BE2C (cell line): ENCODE data around the gene HS6ST2.

Experiments
- DNase-seq: peaks from one replicate; pipeline ENCODE4 v3.0.0-alpha.2; 2020
- H3K27me3 ChIP-seq: fragments of 250-450 bp; sonication (Bioruptor Pico); 2 replicates; pipeline ENCODE4 v1.5.1; 2020; ENCODE audit warnings: mild to moderate bottlenecking
- H3K36me3 ChIP-seq: fragments of 250-450 bp; sonication (Bioruptor Pico); 2 replicates; pipeline ENCODE4 v1.5.1; 2020; ENCODE audit warnings: mild to moderate bottlenecking
- H3K4me1 ChIP-seq: fragments of 250-450 bp; sonication (Bioruptor Pico); 2 replicates; pipeline ENCODE4 v1.5.1; 2020
- H3K4me3 ChIP-seq: 2 replicates; pipeline ENCODE4 v1.5.1; 2011; ENCODE audit warnings: low read depth, low read length
- H3K9me3 ChIP-seq: fragments of 250-450 bp; sonication (Bioruptor Pico); 2 replicates; pipeline ENCODE4 v1.5.1; 2020
- TF ChIP-seq, protein P1 (sequence below): IDR thresholded peaks from 2 replicates; pipeline ENCODE4 v1.5.1; 2012; ENCODE audit warnings: mild to moderate bottlenecking, low read depth, low read length

HS6ST2 gene

DNA sequence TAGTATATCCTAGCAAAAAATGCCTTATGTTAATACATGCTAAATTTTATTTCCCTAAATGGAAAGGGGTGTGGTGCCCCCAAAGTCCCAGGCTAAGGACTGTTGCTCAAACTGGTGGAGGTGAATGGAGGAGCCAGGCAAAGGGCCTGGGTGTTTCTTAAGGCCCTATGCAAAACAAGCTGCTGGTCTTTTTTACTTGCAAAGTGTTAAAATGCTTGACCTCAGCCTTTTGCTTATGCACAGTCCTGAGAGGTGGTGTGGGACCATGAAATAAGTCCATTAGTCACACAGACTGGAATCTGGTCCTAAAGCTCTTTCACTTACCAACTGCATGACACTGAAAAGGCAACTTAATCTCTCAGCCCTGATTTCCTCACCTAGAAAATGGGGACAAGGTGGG lies 246.1 kb downstream of the HS6ST2 start:
- H3K4me1 ChIP-seq = no peaks in the 10 kb centered on the region
- H3K4me3 ChIP-seq = no peak overlapping the region
- TF ChIP-seq, protein P1, sequence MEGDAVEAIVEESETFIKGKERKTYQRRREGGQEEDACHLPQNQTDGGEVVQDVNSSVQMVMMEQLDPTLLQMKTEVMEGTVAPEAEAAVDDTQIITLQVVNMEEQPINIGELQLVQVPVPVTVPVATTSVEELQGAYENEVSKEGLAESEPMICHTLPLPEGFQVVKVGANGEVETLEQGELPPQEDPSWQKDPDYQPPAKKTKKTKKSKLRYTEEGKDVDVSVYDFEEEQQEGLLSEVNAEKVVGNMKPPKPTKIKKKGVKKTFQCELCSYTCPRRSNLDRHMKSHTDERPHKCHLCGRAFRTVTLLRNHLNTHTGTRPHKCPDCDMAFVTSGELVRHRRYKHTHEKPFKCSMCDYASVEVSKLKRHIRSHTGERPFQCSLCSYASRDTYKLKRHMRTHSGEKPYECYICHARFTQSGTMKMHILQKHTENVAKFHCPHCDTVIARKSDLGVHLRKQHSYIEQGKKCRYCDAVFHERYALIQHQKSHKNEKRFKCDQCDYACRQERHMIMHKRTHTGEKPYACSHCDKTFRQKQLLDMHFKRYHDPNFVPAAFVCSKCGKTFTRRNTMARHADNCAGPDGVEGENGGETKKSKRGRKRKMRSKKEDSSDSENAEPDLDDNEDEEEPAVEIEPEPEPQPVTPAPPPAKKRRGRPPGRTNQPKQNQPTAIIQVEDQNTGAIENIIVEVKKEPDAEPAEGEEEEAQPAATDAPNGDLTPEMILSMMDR = no peak
- H3K27me3 ChIP-seq = no peaks in the 10 kb centered on the region
- no peak for DNase-seq
- H3K9me3 ChIP-seq = no peaks in the 10 kb centered on the region
- no peaks in the 10 kb centered on the region for H3K36me3 ChIP-seq

DNA sequence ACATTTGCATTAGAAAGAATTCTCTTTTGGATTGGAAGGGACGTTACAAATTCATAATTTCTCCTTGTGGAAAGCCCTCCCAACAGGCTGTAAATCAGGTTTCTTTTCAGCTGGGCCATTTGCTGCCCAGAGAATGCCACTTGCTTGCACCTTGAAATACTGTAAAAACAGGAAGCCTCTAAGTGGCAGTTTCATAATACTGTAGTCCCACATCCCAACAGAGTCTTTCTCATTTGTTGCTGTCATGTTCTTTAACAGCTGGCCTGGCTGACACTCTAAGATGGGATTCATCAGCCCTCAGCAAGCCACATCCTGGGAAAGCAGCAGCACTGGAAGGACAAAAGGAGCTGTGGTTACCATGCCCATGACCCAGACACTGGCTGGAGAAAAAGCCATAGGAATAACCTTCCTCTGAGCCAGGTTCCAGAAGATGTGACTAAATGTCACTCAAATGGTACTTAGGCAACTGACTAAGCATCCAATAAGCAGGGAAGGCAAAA lies 247.7 kb downstream of the HS6ST2 start:
- TF ChIP-seq, protein P1 = no peak
- H3K27me3 ChIP-seq = no peaks in the 10 kb centered on the region
- no peak for DNase-seq
- no peaks in the 10 kb centered on the region for H3K36me3 ChIP-seq
- no peaks in the 10 kb centered on the region for H3K4me1 ChIP-seq
- no peaks in the 10 kb centered on the region for H3K9me3 ChIP-seq
- H3K4me3 ChIP-seq = no peak overlapping the region

DNA sequence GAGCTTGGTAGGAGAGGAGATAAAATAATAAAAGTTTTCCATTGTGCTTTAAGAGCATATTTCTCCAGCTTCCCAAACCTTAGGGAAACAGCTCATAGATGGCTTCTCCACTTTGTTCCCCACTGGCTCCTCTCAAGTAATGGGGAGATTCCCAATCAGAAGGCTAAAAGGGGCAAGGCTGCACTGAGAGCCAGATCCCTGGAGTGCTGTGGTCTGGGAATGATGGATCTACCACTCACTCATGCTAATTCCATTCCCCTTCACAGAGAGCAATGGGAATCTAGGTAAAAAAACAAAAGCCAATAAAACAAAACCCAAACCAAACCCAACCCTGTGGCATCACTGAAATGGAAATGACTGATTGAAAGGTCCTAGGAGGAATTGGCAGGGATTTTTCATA lies 249.9 kb downstream of the HS6ST2 start:
- no peaks in the 10 kb centered on the region for H3K36me3 ChIP-seq
- TF ChIP-seq, protein P1 = no peak
- H3K4me3 ChIP-seq = no peak overlapping the region
- H3K9me3 ChIP-seq = no peaks in the 10 kb centered on the region
- no peaks in the 10 kb centered on the region for H3K27me3 ChIP-seq
- H3K4me1 ChIP-seq = no peaks in the 10 kb centered on the region
- no peak for DNase-seq

DNA sequence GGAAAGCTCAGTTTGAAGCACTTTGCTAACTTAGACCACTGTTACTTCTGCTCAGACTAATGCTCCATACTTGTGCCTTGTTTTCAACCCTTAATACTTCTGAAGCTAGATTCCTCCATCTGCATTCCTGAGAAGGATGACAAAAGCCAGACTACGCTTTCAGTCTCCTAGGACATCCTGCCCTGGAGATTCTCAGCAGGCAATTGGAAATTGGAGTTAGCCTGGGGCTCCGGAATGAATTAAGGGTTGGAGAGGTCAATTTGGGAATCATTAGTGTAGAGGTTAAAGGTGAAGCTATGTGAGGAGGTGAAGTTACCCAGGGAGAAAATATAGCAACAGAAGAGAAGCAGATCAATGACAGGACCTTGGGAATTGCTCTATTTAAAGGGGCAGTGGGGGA lies 253.7 kb downstream of the HS6ST2 start:
- Histone ChIP-seq H3K4me1 (no peaks in the 10 kb centered on the region), H3K27me3 (no peaks in the 10 kb centered on the region), H3K36me3 (no peaks in the 10 kb centered on the region), H3K4me3 (no peak overlapping the region), H3K9me3 (no peaks in the 10 kb centered on the region)
- TF ChIP-seq, protein P1 = no peak
- DNase-seq = no peak

DNA sequence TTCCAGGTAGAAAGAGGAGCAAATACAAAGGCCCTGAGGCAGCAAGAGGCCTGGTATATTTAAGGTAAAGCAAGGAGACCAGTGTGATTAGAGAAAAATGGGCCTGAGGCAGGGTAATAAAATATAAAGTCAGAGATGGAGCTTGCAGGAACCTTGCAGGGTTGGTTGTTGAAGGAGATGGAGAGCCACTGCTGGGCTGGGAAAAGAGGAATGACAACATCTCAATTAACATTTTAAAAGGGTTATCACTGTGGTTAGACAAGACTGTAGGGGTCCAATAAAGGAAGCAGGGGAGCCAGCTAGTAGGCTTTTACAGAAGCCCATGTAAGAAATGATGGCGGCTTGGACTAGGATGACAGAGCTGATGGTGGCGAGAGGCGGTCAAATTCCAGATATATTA lies 264.0 kb downstream of the HS6ST2 start:
- Histone ChIP-seq H3K27me3 (no peaks in the 10 kb centered on the region), H3K36me3 (no peaks in the 10 kb centered on the region)
- TF ChIP-seq, protein P1 = no peak

DNA sequence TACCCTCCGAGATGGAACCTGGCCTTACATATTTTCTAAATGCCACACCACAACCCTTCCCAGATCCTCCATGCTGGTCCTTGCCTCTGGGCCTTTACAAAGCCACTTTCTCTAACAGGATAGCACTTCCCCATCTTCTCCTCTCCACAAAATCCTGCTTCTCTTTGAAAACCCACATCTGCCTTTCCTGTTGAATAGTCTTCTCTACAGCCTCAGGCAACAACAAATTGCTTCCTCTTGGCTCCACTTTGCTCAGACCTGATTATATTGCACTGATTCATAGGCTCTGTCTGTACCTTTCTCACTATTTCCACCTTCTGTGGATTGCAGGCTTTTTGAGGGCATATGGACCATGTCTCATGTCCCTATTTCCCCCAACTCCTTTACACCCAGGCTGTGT lies 265.9 kb downstream of the HS6ST2 start:
- Histone ChIP-seq H3K36me3 (no peaks in the 10 kb centered on the region), H3K4me1 (no peaks in the 10 kb centered on the region), H3K4me3 (no peak overlapping the region), H3K27me3 (no peaks in the 10 kb centered on the region), H3K9me3 (no peaks in the 10 kb centered on the region)
- no peak for DNase-seq
- TF ChIP-seq, protein P1 = no peak

More for the DNA sequence above, 264.0 kb downstream of the HS6ST2 start:
- Histone ChIP-seq H3K4me1 (no peaks in the 10 kb centered on the region), H3K9me3 (no peaks in the 10 kb centered on the region), H3K4me3 (no peak overlapping the region)
- DNase-seq = no peak
